DND-41 (cell line): ENCODE measurements around the gene HMG20A.

Source experiments
- CTCF ChIP-seq: IDR thresholded peaks from 2 replicates; pipeline ENCODE4 v1.5.1; 2012; ENCODE audit warnings: borderline replicate concordance, low read length, moderate library complexity, mild to moderate bottlenecking; ENCODE audit not compliant: poor library complexity, severe bottlenecking; ENCODE audit errors: extremely low read depth
- EZH2 ChIP-seq: IDR thresholded peaks from 3 replicates; pipeline ENCODE4 v1.6.1; 2012; ENCODE audit warnings: borderline replicate concordance, low read depth, mild to moderate bottlenecking, moderate library complexity, low read length, inconsistent platforms; ENCODE audit not compliant: severe bottlenecking

- no peak for TF ChIP-seq CTCF
- no peak for TF ChIP-seq EZH2
Measured at GRCh38 chr15:77531191-77532000, 110.7 kb downstream of the HMG20A start.
